Activated CD8-positive, alpha-beta T cell treated with anti-CD3 and anti-CD28 coated beads for 36 hours (primary cell): ENCODE data around the gene WDHD1. TPM values are rescaled to one million over a fixed set of nuclear protein-coding genes. Genes with fewer than 3 reads are reported as not detected.
A peak's percentile ranks its signal among the peaks of the same experiment; 100 is the strongest.

Source experiments
- ATAC-seq: fragments of 200-7000 bp; cut with Tn5 transposase; one replicate; pipeline ENCODE4 v1.10.0; 2021; ENCODE audit warnings: mild to moderate bottlenecking, moderate library complexity
- CTCF ChIA-PET: fragments of 350-600 bp; sonication (Branson Sonifier 250); formaldehyde crosslinking; loops from one replicate; lab custom pipeline; 2021; ENCODE audit warnings: antibody characterized with exemption; lab: Charles Lee
- POLR2A ChIA-PET: fragments of 350-600 bp; sonication (Branson Sonifier 250); formaldehyde crosslinking; loops from one replicate; lab custom pipeline; 2021; ENCODE audit warnings: antibody characterized with exemption; lab: Charles Lee
- DNase-seq: peaks from one replicate; pipeline ENCODE4 v3.0.0-alpha.2; 2020
- H3K27ac Mint-ChIP-seq: one replicate; pipeline ENCODE4 v1.8.0; 2021; ENCODE audit warnings: mild to moderate bottlenecking, mixed read lengths
- H3K27me3 Mint-ChIP-seq: one replicate; pipeline ENCODE4 v1.8.0; 2021; ENCODE audit warnings: mixed read lengths
- H3K36me3 Mint-ChIP-seq: one replicate; pipeline ENCODE4 v1.8.0; 2021; ENCODE audit warnings: low read depth, mixed read lengths
- H3K4me1 Mint-ChIP-seq: one replicate; pipeline ENCODE4 v1.8.0; 2021; ENCODE audit warnings: low read depth, mixed read lengths
- H3K4me3 Mint-ChIP-seq: one replicate; pipeline ENCODE4 v1.8.0; 2021; ENCODE audit warnings: mild to moderate bottlenecking, moderate library complexity, mixed read lengths
- H3K9me3 Mint-ChIP-seq: one replicate; pipeline ENCODE4 v1.8.0; 2021; ENCODE audit warnings: mixed read lengths
- intact Hi-C: fragments of 100-400 bp; cut with micrococcal nuclease; formaldehyde crosslinking; loops from one replicate; pipeline ENCODE4 v1.10.0; 2022
- total RNA-seq, 2 experiments: library from RNA; stranded (reverse); gene quantifications; one replicate each; pipeline ENCODE4 v1.2.3, GENCODE V29; 2021
- TF ChIP-seq, protein P1 (sequence below): fragments of 200-600 bp; IDR thresholded peaks from one replicate; pipeline ENCODE4 v1.8.0; 2022; ENCODE audit warnings: antibody characterized with exemption, mild to moderate bottlenecking

Gene WDHD1
- total RNA-seq, 2 experiments from 2014 or later, result 59.8 to 68.4 TPM

DNA sequence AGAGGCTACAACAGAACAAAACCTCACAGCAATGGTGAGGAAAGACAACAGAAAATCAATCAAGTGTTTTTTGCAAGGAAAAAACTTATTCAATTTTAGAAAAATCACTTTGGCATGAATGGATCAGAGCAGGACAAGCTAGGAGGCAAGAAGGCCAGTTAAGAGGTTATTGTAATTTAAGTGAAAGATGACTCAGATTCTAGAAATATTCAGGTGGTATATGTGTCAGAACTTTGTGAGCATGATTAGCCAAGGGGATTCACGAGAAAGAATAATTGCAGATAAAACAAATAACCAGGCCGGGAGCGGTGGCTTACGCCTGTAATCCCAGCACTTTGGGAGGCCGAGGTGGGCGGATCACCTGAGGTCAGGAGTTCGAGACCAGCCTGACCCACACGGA lies 137.0 kb downstream of the WDHD1 start:
- peak; percentile 60 for ATAC-seq
- TF ChIP-seq, protein P1, sequence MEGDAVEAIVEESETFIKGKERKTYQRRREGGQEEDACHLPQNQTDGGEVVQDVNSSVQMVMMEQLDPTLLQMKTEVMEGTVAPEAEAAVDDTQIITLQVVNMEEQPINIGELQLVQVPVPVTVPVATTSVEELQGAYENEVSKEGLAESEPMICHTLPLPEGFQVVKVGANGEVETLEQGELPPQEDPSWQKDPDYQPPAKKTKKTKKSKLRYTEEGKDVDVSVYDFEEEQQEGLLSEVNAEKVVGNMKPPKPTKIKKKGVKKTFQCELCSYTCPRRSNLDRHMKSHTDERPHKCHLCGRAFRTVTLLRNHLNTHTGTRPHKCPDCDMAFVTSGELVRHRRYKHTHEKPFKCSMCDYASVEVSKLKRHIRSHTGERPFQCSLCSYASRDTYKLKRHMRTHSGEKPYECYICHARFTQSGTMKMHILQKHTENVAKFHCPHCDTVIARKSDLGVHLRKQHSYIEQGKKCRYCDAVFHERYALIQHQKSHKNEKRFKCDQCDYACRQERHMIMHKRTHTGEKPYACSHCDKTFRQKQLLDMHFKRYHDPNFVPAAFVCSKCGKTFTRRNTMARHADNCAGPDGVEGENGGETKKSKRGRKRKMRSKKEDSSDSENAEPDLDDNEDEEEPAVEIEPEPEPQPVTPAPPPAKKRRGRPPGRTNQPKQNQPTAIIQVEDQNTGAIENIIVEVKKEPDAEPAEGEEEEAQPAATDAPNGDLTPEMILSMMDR, result no peak
- Mint-ChIP-seq H3K27ac (peak overlapping the region; percentile 34), H3K9me3 (no peaks in the 10 kb centered on the region), H3K4me3 (no peak overlapping the region), H3K4me1 (peaks cover 47% of the 10 kb centered on the region), H3K27me3 (no peaks in the 10 kb centered on the region), H3K36me3 (peaks cover 3% of the 10 kb centered on the region)
- ChIA-PET POLR2A (no interaction called here), CTCF (interaction anchor here (1.3 to 1.9 kb wide), 2 partner anchors 8 to 13 kb away, joined by 7 to 9 read pairs; partner anchors contain the start of gene GCH1)
- intact Hi-C loops, result loop anchor here (10.0 kb wide), 1 partner anchor 325 kb away; the partner anchor contains the start of gene SAMD4A
- DNase-seq, result no peak

Other genes with a start within 250 kb of the WDHD1 start
- 10 to 100 TPM; 35.4 to 38.1 TPM for gene GCH1, start 124.3 kb downstream of the WDHD1 start, total RNA-seq
- 10 to 100 TPM; 19.8 to 20.8 TPM for gene SOCS4, start 137 bp upstream of the WDHD1 start, total RNA-seq
- gene MAPK1IP1L, start 24.5 kb upstream of the WDHD1 start, total RNA-seq, result 100 to 1,000 TPM in 1 of 2 experiments, 10 to 100 TPM in 1; 89.3 to 105 TPM
- gene LGALS3, start 102.2 kb upstream of the WDHD1 start, total RNA-seq, result 1 to 10 TPM; 4.5 to 6.0 TPM
- gene DLGAP5, start 164.5 kb upstream of the WDHD1 start, total RNA-seq, result 10 to 100 TPM; 75.4 to 84.0 TPM
- 10 to 100 TPM; 17.7 to 20.0 TPM for gene FBXO34, start 244.3 kb upstream of the WDHD1 start, total RNA-seq